Activated CD4-positive, alpha-beta memory T cell treated with anti-CD3 and anti-CD28 coated beads, Interleukin-2, amount 10 ng/mL, durations not matched to agents 7 days and 5 days (primary cell): ENCODE measurements around the gene MED17. TPM values are rescaled to one million over a fixed set of nuclear protein-coding genes. Genes with fewer than 3 reads are reported as not detected.

Source experiments
- CTCF ChIA-PET: fragments of 350-600 bp; sonication (Branson Sonifier 250); formaldehyde crosslinking; loops from one replicate; lab custom pipeline; 2021; ENCODE audit warnings: antibody characterized with exemption, inconsistent platforms; lab: Charles Lee
- POLR2A ChIA-PET: fragments of 350-600 bp; sonication (Branson Sonifier 250); formaldehyde crosslinking; loops from one replicate; lab custom pipeline; 2021; ENCODE audit warnings: antibody characterized with exemption; lab: Charles Lee
- DNase-seq: peaks from one replicate; pipeline ENCODE4 v3.0.0-alpha.2; 2020
- H3K27ac Mint-ChIP-seq: one replicate; pipeline ENCODE4 v1.8.0; 2021; ENCODE audit warnings: mild to moderate bottlenecking, mixed read lengths
- H3K27me3 Mint-ChIP-seq: one replicate; pipeline ENCODE4 v1.8.0; 2021; ENCODE audit warnings: mixed read lengths
- H3K36me3 Mint-ChIP-seq: one replicate; pipeline ENCODE4 v1.8.0; 2021; ENCODE audit warnings: low read depth, mixed read lengths
- H3K4me1 Mint-ChIP-seq: one replicate; pipeline ENCODE4 v1.8.0; 2021; ENCODE audit warnings: mixed read lengths
- H3K4me3 Mint-ChIP-seq: one replicate; pipeline ENCODE4 v1.8.0; 2021; ENCODE audit warnings: mild to moderate bottlenecking, mixed read lengths
- H3K9me3 Mint-ChIP-seq: one replicate; pipeline ENCODE4 v1.8.0; 2021; ENCODE audit warnings: mixed read lengths
- total RNA-seq, 2 experiments: library from RNA; stranded (reverse); gene quantifications; one replicate each; pipeline ENCODE4 v1.2.3, GENCODE V29; 2021

MED17 gene
- total RNA-seq, 2 experiments from 2014 or later: 40.6 to 42.9 TPM

GRCh38 chr11:93845181-93846092, 61.4 kb downstream of the MED17 start:
- peaks cover 12% of the 10 kb centered on the region for H3K27me3 Mint-ChIP-seq
- no peaks in the 10 kb centered on the region for H3K9me3 Mint-ChIP-seq
- H3K4me3 Mint-ChIP-seq: no peak overlapping the region
- H3K4me1 Mint-ChIP-seq: peaks cover 3% of the 10 kb centered on the region
- POLR2A ChIA-PET: no interaction called here
- CTCF ChIA-PET: no interaction called here
- DNase-seq: no peak
- H3K36me3 Mint-ChIP-seq: no peaks in the 10 kb centered on the region
- no peak overlapping the region for H3K27ac Mint-ChIP-seq

GRCh38 chr11:93846411-93846810, 62.3 kb downstream of the MED17 start:
- H3K36me3 Mint-ChIP-seq: no peaks in the 10 kb centered on the region
- peaks cover 3% of the 10 kb centered on the region for H3K4me1 Mint-ChIP-seq
- DNase-seq: no peak
- H3K27me3 Mint-ChIP-seq: peaks cover 16% of the 10 kb centered on the region
- ChIA-PET POLR2A (no interaction called here), CTCF (no interaction called here)
- no peak overlapping the region for H3K27ac Mint-ChIP-seq
- no peaks in the 10 kb centered on the region for H3K9me3 Mint-ChIP-seq
- H3K4me3 Mint-ChIP-seq: no peak overlapping the region

GRCh38 chr11:93849201-93849600, 65.1 kb downstream of the MED17 start:
- Mint-ChIP-seq H3K4me1 (peaks cover 3% of the 10 kb centered on the region), H3K36me3 (no peaks in the 10 kb centered on the region), H3K9me3 (no peaks in the 10 kb centered on the region), H3K27ac (no peak overlapping the region), H3K27me3 (peaks cover 18% of the 10 kb centered on the region), H3K4me3 (no peak overlapping the region)
- ChIA-PET POLR2A (no interaction called here), CTCF (no interaction called here)
- no peak for DNase-seq

- Mint-ChIP-seq H3K36me3 (no peaks in the 10 kb centered on the region), H3K27ac (no peak overlapping the region), H3K4me1 (peaks cover 3% of the 10 kb centered on the region), H3K4me3 (no peak overlapping the region), H3K27me3 (peaks cover 18% of the 10 kb centered on the region), H3K9me3 (no peaks in the 10 kb centered on the region)
- POLR2A ChIA-PET: no interaction called here
- DNase-seq: no peak
- CTCF ChIA-PET: no interaction called here
These were observed 65.9 kb downstream of the MED17 start for GRCh38 chr11:93849751-93850593.

GRCh38 chr11:93850594-93851018, 66.5 kb downstream of the MED17 start, which contains the start of gene VSTM5:
TSS of gene VSTM5 (minus strand) at chr11:93850618. CDS start at chr11:93850502, 116 bp downstream.
- peaks cover 3% of the 10 kb centered on the region for H3K4me1 Mint-ChIP-seq
- ChIA-PET CTCF (no interaction called here), POLR2A (no interaction called here)
- H3K9me3 Mint-ChIP-seq: no peaks in the 10 kb centered on the region
- H3K27me3 Mint-ChIP-seq: peaks cover 17% of the 10 kb centered on the region
- DNase-seq: no peak
- H3K36me3 Mint-ChIP-seq: no peaks in the 10 kb centered on the region
- H3K4me3 Mint-ChIP-seq: no peak within 1 kb of the TSS
- no peak within 1 kb of the TSS for H3K27ac Mint-ChIP-seq

GRCh38 chr11:93852242-93852641, 68.2 kb downstream of the MED17 start:
- Mint-ChIP-seq H3K9me3 (no peaks in the 10 kb centered on the region), H3K4me3 (no peak overlapping the region), H3K27me3 (peaks cover 15% of the 10 kb centered on the region), H3K4me1 (peaks cover 3% of the 10 kb centered on the region), H3K36me3 (no peaks in the 10 kb centered on the region), H3K27ac (no peak overlapping the region)
- ChIA-PET POLR2A (no interaction called here), CTCF (no interaction called here)
- DNase-seq: no peak

GRCh38 chr11:93857413-93858120, 73.5 kb downstream of the MED17 start:
- Mint-ChIP-seq H3K36me3 (no peaks in the 10 kb centered on the region), H3K4me1 (no peaks in the 10 kb centered on the region), H3K27me3 (peaks cover 5% of the 10 kb centered on the region), H3K9me3 (no peaks in the 10 kb centered on the region), H3K4me3 (no peak overlapping the region), H3K27ac (no peak overlapping the region)
- ChIA-PET POLR2A (no interaction called here), CTCF (no interaction called here)
- DNase-seq: no peak

GRCh38 chr11:93858121-93858775, 74.2 kb downstream of the MED17 start:
- CTCF ChIA-PET: no interaction called here
- POLR2A ChIA-PET: no interaction called here
- Mint-ChIP-seq H3K9me3 (no peaks in the 10 kb centered on the region), H3K27me3 (peaks cover 2% of the 10 kb centered on the region), H3K27ac (no peak overlapping the region), H3K4me1 (no peaks in the 10 kb centered on the region), H3K36me3 (no peaks in the 10 kb centered on the region), H3K4me3 (no peak overlapping the region)
- no peak for DNase-seq

GRCh38 chr11:93861808-93862207, 77.7 kb downstream of the MED17 start:
- ChIA-PET POLR2A (no interaction called here), CTCF (no interaction called here)
- H3K9me3 Mint-ChIP-seq: no peaks in the 10 kb centered on the region
- no peaks in the 10 kb centered on the region for H3K36me3 Mint-ChIP-seq
- DNase-seq: no peak
- H3K27me3 Mint-ChIP-seq: peaks cover 2% of the 10 kb centered on the region
- no peak overlapping the region for H3K27ac Mint-ChIP-seq
- no peak overlapping the region for H3K4me3 Mint-ChIP-seq
- no peaks in the 10 kb centered on the region for H3K4me1 Mint-ChIP-seq

Other genes with a start within 250 kb of the MED17 start
- gene SMCO4, start 240.9 kb upstream of the MED17 start, total RNA-seq: 10 to 100 TPM; 55.3 to 60.0 TPM
- gene CEP295, start 122.6 kb upstream of the MED17 start, total RNA-seq: 10 to 100 TPM; 23.0 to 25.7 TPM
- 100 to 1,000 TPM; 183 to 184 TPM for gene TAF1D, start 42.8 kb upstream of the MED17 start, total RNA-seq
- 10 to 100 TPM; 24.4 to 24.6 TPM for gene C11orf54, start 42.6 kb upstream of the MED17 start, total RNA-seq
- gene VSTM5, start 66.3 kb downstream of the MED17 start, total RNA-seq: not detected
- not detected for gene HEPHL1, start 237.1 kb downstream of the MED17 start, total RNA-seq